HEK293 (cell line): ENCODE data around the gene NR2F2.

Experiments used
- GFI1B ChIP-seq: fragments of 450-650 bp; formaldehyde crosslinking; IDR thresholded peaks from 2 replicates; pipeline ENCODE4 v1.5.1; 2016; ENCODE audit warnings: missing biosample characterization, missing genetic modification characterization
- SP2 ChIP-seq: fragments of 450-650 bp; formaldehyde crosslinking; IDR thresholded peaks from 2 replicates; pipeline ENCODE4 v1.5.1; 2016; ENCODE audit warnings: missing biosample characterization, missing genetic modification characterization
- ZBTB17 ChIP-seq: fragments of 450-650 bp; formaldehyde crosslinking; IDR thresholded peaks from 2 replicates; pipeline ENCODE4 v1.5.1; 2016; ENCODE audit warnings: missing biosample characterization, missing genetic modification characterization
- ZFP3 ChIP-seq: fragments of 450-650 bp; formaldehyde crosslinking; IDR thresholded peaks from 2 replicates; pipeline ENCODE4 v1.5.1; 2016; ENCODE audit warnings: low read depth, missing biosample characterization, missing genetic modification characterization
- ZFP69B ChIP-seq: fragments of 450-650 bp; formaldehyde crosslinking; IDR thresholded peaks from 2 replicates; pipeline ENCODE4 v1.5.1; 2016; ENCODE audit warnings: missing biosample characterization, missing genetic modification characterization
- ZNF140 ChIP-seq: fragments of 450-650 bp; formaldehyde crosslinking; IDR thresholded peaks from 2 replicates; pipeline ENCODE4 v1.5.1; 2016; ENCODE audit warnings: missing biosample characterization, missing genetic modification characterization
- ZNF155 ChIP-seq: fragments of 450-650 bp; formaldehyde crosslinking; IDR thresholded peaks from 2 replicates; pipeline ENCODE4 v1.5.1; 2016; ENCODE audit warnings: missing biosample characterization, missing genetic modification characterization
- ZNF23 ChIP-seq: fragments of 450-650 bp; formaldehyde crosslinking; IDR thresholded peaks from 2 replicates; pipeline ENCODE4 v1.5.1; 2016; ENCODE audit warnings: missing biosample characterization, missing genetic modification characterization, borderline replicate concordance
- ZNF239 ChIP-seq: fragments of 450-650 bp; formaldehyde crosslinking; IDR thresholded peaks from 2 replicates; pipeline ENCODE4 v1.5.1; 2016; ENCODE audit warnings: missing biosample characterization, missing genetic modification characterization
- ZNF311 ChIP-seq: fragments of 450-650 bp; formaldehyde crosslinking; IDR thresholded peaks from 2 replicates; pipeline ENCODE4 v1.5.1; 2017; ENCODE audit warnings: missing biosample characterization, missing genetic modification characterization, borderline replicate concordance
- ZNF354C ChIP-seq: fragments of 450-650 bp; formaldehyde crosslinking; IDR thresholded peaks from 2 replicates; pipeline ENCODE4 v1.5.1; 2016; ENCODE audit warnings: missing biosample characterization, missing genetic modification characterization, low read depth, borderline replicate concordance
- ZNF558 ChIP-seq: fragments of 450-650 bp; formaldehyde crosslinking; IDR thresholded peaks from 2 replicates; pipeline ENCODE4 v1.5.1; 2016; ENCODE audit warnings: missing biosample characterization, missing genetic modification characterization
- ZNF585B ChIP-seq: fragments of 450-650 bp; formaldehyde crosslinking; IDR thresholded peaks from 2 replicates; pipeline ENCODE4 v1.5.1; 2016; ENCODE audit warnings: missing biosample characterization, missing genetic modification characterization
- ZNF596 ChIP-seq: fragments of 450-650 bp; IDR thresholded peaks from 2 replicates; pipeline ENCODE4 v1.5.0; 2018; ENCODE audit warnings: missing biosample characterization, mild to moderate bottlenecking, missing genetic modification characterization, moderate library complexity
- ZNF610 ChIP-seq: fragments of 450-650 bp; formaldehyde crosslinking; IDR thresholded peaks from 2 replicates; pipeline ENCODE4 v1.5.1; 2016; ENCODE audit warnings: missing biosample characterization, missing genetic modification characterization, borderline replicate concordance
- ZNF623 ChIP-seq: fragments of 450-650 bp; formaldehyde crosslinking; IDR thresholded peaks from 2 replicates; pipeline ENCODE4 v1.5.1; 2016; ENCODE audit warnings: missing biosample characterization, missing genetic modification characterization
- ZNF791 ChIP-seq: fragments of 450-650 bp; formaldehyde crosslinking; IDR thresholded peaks from 2 replicates; pipeline ENCODE4 v1.5.1; 2016; ENCODE audit warnings: missing biosample characterization, missing genetic modification characterization
- TF ChIP-seq, protein P1 (sequence below): fragments of 450-650 bp; IDR thresholded peaks from 2 replicates; pipeline ENCODE4 v1.5.1; 2018; ENCODE audit warnings: missing biosample characterization, missing genetic modification characterization
- TF ChIP-seq, protein P2 (sequence below): fragments of 450-650 bp; formaldehyde crosslinking; IDR thresholded peaks from 2 replicates; pipeline ENCODE4 v1.5.1; 2016; ENCODE audit warnings: missing biosample characterization, missing genetic modification characterization
- TF ChIP-seq, protein P3 (sequence below): fragments of 450-650 bp; formaldehyde crosslinking; IDR thresholded peaks from 2 replicates; pipeline ENCODE4 v1.5.1; 2016; ENCODE audit warnings: missing biosample characterization, missing genetic modification characterization, low read depth
- TF ChIP-seq, protein P4 (sequence below): fragments of 450-650 bp; formaldehyde crosslinking; IDR thresholded peaks from 2 replicates; pipeline ENCODE4 v1.5.1; 2016; ENCODE audit warnings: missing biosample characterization, missing genetic modification characterization
- TF ChIP-seq, protein P5 (sequence below): fragments of 450-650 bp; formaldehyde crosslinking; IDR thresholded peaks from 2 replicates; pipeline ENCODE4 v1.5.1; 2016; ENCODE audit warnings: missing biosample characterization, missing genetic modification characterization
- TF ChIP-seq, protein P6 (sequence below): fragments of 450-650 bp; formaldehyde crosslinking; IDR thresholded peaks from 2 replicates; pipeline ENCODE4 v1.5.1; 2016; ENCODE audit warnings: missing biosample characterization, missing genetic modification characterization
- TF ChIP-seq, protein P7 (sequence below): sonication (generic); formaldehyde crosslinking; IDR thresholded peaks from 2 replicates; pipeline ENCODE4 v1.8.1; 2022; ENCODE audit warnings: mild to moderate bottlenecking, moderate library complexity, missing genetic modification reagents
- TF ChIP-seq, protein P8 (sequence below): fragments of 450-650 bp; formaldehyde crosslinking; IDR thresholded peaks from 2 replicates; pipeline ENCODE4 v1.5.1; 2016; ENCODE audit warnings: missing biosample characterization, missing genetic modification characterization

The NR2F2 gene

DNA sequence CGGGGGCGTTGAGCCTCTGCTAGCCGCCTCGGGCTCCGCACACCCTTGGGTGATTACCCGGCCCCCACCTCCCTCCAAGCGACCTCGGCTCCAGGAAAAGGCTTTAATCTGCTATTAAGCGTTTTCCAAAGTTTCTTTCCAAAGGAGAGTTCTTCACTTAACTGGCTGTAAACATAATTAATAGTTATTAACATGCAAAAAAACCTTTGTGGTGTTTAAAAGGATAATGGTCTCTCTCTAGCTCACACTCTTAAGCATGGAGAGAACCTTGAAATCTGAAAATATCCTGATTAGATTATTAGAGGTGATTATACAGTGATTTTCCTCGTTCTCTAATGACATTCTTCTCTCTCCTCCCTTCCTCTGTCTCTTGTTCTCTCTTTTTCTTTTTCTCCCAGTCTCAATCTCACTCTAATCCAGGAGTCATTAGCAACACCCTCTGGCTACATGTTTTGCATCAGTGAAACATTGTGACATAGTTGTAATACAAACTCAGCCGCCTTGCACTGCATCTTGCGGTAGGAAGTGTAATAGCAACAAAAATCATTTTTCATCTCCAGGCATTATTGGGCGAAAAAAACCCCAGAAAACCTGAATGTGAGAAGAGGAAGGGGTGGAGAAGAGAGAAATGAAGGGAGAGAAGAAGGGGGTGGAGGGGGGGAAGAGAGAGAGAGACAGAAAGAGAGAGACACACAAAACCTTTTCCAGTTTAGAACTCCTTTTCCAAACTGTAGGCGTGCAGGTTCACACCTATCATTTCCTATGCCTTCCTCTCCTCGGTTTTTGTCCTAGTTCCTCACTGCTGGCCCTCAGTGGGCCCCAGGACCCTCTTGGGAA lies 24.4 kb downstream of the NR2F2 start (continued):
- TF ChIP-seq ZNF623: no peak
- TF ChIP-seq GFI1B (tag by site-specific recombination): no peak
- TF ChIP-seq SP2 (tag by site-specific recombination): no peak
- TF ChIP-seq, protein P1, sequence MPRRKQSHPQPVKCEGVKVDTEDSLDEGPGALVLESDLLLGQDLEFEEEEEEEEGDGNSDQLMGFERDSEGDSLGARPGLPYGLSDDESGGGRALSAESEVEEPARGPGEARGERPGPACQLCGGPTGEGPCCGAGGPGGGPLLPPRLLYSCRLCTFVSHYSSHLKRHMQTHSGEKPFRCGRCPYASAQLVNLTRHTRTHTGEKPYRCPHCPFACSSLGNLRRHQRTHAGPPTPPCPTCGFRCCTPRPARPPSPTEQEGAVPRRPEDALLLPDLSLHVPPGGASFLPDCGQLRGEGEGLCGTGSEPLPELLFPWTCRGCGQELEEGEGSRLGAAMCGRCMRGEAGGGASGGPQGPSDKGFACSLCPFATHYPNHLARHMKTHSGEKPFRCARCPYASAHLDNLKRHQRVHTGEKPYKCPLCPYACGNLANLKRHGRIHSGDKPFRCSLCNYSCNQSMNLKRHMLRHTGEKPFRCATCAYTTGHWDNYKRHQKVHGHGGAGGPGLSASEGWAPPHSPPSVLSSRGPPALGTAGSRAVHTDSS: no peak
- TF ChIP-seq ZFP3 (tag by site-specific recombination): no peak
- no peak for TF ChIP-seq ZNF239 (tag by site-specific recombination)
- TF ChIP-seq, protein P2, sequence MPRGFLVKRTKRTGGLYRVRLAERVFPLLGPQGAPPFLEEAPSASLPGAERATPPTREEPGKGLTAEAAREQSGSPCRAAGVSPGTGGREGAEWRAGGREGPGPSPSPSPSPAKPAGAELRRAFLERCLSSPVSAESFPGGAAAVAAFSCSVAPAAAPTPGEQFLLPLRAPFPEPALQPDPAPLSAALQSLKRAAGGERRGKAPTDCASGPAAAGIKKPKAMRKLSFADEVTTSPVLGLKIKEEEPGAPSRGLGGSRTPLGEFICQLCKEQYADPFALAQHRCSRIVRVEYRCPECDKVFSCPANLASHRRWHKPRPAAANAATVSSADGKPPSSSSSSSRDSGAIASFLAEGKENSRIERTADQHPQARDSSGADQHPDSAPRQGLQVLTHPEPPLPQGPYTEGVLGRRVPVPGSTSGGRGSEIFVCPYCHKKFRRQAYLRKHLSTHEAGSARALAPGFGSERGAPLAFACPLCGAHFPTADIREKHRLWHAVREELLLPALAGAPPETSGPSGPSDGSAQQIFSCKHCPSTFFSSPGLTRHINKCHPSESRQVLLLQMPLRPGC (tag by site-specific recombination): no peak
- TF ChIP-seq, protein P3, sequence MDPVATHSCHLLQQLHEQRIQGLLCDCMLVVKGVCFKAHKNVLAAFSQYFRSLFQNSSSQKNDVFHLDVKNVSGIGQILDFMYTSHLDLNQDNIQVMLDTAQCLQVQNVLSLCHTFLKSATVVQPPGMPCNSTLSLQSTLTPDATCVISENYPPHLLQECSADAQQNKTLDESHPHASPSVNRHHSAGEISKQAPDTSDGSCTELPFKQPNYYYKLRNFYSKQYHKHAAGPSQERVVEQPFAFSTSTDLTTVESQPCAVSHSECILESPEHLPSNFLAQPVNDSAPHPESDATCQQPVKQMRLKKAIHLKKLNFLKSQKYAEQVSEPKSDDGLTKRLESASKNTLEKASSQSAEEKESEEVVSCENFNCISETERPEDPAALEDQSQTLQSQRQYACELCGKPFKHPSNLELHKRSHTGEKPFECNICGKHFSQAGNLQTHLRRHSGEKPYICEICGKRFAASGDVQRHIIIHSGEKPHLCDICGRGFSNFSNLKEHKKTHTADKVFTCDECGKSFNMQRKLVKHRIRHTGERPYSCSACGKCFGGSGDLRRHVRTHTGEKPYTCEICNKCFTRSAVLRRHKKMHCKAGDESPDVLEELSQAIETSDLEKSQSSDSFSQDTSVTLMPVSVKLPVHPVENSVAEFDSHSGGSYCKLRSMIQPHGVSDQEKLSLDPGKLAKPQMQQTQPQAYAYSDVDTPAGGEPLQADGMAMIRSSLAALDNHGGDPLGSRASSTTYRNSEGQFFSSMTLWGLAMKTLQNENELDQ (tag by site-specific recombination): no peak
- TF ChIP-seq ZNF155 (tag by site-specific recombination): no peak
- TF ChIP-seq ZNF585B: no peak
- TF ChIP-seq ZNF791: no peak
- TF ChIP-seq ZNF140: no peak
- no peak for TF ChIP-seq ZNF311 (tag by site-specific recombination)
- TF ChIP-seq ZNF558: no peak
- TF ChIP-seq, protein P4, sequence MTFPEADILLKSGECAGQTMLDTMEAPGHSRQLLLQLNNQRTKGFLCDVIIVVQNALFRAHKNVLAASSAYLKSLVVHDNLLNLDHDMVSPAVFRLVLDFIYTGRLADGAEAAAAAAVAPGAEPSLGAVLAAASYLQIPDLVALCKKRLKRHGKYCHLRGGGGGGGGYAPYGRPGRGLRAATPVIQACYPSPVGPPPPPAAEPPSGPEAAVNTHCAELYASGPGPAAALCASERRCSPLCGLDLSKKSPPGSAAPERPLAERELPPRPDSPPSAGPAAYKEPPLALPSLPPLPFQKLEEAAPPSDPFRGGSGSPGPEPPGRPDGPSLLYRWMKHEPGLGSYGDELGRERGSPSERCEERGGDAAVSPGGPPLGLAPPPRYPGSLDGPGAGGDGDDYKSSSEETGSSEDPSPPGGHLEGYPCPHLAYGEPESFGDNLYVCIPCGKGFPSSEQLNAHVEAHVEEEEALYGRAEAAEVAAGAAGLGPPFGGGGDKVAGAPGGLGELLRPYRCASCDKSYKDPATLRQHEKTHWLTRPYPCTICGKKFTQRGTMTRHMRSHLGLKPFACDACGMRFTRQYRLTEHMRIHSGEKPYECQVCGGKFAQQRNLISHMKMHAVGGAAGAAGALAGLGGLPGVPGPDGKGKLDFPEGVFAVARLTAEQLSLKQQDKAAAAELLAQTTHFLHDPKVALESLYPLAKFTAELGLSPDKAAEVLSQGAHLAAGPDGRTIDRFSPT: no peak
- no peak for TF ChIP-seq ZNF354C (tag by site-specific recombination)
- no peak for TF ChIP-seq ZNF23 (tag by site-specific recombination)
- TF ChIP-seq, protein P5, sequence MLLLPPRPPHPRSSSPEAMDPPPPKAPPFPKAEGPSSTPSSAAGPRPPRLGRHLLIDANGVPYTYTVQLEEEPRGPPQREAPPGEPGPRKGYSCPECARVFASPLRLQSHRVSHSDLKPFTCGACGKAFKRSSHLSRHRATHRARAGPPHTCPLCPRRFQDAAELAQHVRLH (tag by site-specific recombination): no peak
- TF ChIP-seq, protein P6, sequence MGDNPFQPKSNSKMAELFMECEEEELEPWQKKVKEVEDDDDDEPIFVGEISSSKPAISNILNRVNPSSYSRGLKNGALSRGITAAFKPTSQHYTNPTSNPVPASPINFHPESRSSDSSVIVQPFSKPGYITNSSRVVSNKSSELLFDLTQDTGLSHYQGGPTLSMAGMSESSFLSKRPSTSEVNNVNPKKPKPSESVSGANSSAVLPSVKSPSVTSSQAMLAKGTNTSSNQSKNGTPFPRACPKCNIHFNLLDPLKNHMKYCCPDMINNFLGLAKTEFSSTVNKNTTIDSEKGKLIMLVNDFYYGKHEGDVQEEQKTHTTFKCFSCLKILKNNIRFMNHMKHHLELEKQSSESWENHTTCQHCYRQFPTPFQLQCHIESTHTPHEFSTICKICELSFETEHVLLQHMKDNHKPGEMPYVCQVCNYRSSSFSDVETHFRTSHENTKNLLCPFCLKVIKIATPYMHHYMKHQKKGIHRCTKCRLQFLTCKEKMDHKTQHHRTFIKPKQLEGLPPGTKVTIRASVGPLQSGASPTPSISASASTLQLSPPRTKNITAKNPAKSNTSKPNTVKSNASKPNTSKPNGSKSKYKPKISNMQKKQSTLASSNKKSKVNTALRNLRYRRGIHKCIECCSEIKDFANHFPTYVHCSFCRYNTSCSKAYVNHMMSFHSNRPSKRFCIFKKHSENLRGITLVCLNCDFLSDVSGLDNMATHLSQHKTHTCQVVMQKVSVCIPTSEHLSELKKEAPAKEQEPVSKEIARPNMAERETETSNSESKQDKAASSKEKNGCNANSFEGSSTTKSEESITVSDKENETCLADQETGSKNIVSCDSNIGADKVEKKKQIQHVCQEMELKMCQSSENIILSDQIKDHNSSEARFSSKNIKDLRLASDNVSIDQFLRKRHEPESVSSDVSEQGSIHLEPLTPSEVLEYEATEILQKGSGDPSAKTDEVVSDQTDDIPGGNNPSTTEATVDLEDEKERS (tag by site-specific recombination): no peak
- TF ChIP-seq, protein P7, sequence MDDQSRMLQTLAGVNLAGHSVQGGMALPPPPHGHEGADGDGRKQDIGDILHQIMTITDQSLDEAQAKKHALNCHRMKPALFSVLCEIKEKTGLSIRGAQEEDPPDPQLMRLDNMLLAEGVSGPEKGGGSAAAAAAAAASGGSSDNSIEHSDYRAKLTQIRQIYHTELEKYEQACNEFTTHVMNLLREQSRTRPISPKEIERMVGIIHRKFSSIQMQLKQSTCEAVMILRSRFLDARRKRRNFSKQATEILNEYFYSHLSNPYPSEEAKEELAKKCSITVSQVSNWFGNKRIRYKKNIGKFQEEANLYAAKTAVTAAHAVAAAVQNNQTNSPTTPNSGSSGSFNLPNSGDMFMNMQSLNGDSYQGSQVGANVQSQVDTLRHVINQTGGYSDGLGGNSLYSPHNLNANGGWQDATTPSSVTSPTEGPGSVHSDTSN (CRISPR knock-in tag): no peak
- TF ChIP-seq ZFP69B (tag by site-specific recombination): no peak
- TF ChIP-seq ZNF610 (tag by site-specific recombination): no peak
- TF ChIP-seq, protein P8, sequence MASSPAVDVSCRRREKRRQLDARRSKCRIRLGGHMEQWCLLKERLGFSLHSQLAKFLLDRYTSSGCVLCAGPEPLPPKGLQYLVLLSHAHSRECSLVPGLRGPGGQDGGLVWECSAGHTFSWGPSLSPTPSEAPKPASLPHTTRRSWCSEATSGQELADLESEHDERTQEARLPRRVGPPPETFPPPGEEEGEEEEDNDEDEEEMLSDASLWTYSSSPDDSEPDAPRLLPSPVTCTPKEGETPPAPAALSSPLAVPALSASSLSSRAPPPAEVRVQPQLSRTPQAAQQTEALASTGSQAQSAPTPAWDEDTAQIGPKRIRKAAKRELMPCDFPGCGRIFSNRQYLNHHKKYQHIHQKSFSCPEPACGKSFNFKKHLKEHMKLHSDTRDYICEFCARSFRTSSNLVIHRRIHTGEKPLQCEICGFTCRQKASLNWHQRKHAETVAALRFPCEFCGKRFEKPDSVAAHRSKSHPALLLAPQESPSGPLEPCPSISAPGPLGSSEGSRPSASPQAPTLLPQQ: 0 out of 2 replicates have a peak, but pooled peaks have one; percentile 30
- peak; percentile 11; the same call in 1 of the 2 replicates for TF ChIP-seq ZNF596 (tag by site-specific recombination)
- TF ChIP-seq ZBTB17: peak; percentile 35; the same call in 1 of the 2 replicates
